LNCAP (cell line): ENCODE data around the gene RFTN1.

Source experiments
- TF ChIP-seq, protein P1 (sequence below): fragments of 450-650 bp; IDR thresholded peaks from 2 replicates; pipeline ENCODE4 v1.5.1; 2017; ENCODE audit warnings: mild to moderate bottlenecking

RFTN1 gene

DNA sequence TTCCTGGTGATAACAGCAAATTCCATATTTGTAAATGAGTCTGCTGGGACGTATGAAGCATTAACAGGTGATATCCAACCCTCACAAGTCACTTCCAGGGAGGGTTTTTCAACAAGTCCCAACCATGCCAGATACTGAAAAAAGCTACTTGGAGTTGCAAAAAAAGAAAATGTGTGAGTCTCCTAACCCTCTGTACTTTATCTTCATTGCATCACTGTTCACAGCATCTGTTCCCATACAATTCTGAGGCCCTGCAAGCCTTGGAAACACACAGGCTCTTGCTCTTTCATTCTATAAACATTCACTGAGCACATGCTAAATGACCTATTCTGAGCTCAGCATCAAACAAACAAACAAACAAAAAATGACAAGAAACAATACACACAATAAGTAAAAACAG, 120.8 kb downstream of the RFTN1 start:
- TF ChIP-seq, protein P1, sequence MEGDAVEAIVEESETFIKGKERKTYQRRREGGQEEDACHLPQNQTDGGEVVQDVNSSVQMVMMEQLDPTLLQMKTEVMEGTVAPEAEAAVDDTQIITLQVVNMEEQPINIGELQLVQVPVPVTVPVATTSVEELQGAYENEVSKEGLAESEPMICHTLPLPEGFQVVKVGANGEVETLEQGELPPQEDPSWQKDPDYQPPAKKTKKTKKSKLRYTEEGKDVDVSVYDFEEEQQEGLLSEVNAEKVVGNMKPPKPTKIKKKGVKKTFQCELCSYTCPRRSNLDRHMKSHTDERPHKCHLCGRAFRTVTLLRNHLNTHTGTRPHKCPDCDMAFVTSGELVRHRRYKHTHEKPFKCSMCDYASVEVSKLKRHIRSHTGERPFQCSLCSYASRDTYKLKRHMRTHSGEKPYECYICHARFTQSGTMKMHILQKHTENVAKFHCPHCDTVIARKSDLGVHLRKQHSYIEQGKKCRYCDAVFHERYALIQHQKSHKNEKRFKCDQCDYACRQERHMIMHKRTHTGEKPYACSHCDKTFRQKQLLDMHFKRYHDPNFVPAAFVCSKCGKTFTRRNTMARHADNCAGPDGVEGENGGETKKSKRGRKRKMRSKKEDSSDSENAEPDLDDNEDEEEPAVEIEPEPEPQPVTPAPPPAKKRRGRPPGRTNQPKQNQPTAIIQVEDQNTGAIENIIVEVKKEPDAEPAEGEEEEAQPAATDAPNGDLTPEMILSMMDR, result no peak

- TF ChIP-seq, protein P1, result no peak
Observed at GRCh38 chr3:16392065-16392464, 121.4 kb downstream of the RFTN1 start.

DNA sequence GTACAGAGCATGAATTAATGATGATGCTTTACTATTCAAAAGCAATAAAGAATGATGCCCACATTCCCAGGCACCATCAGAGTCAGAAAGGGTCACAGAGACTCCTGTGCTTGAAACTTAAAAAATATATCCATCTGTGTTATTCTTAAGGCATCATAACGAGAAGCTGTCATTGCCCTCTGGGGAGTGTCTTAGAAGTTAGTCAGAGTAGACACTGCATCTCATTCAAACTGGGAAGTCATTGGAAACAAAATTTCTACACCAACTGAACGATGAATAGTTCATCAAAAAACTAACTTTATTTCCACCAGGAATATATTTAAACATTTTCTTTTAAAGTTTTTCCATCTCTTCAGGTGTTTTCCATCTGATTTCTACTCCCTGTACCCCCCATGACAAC, 122.9 kb downstream of the RFTN1 start:
- TF ChIP-seq, protein P1, result no peak

- TF ChIP-seq, protein P1, result no peak
Observed at GRCh38 chr3:16388850-16389441, 124.6 kb downstream of the RFTN1 start.

GRCh38 chr3:16386561-16386960, 126.9 kb downstream of the RFTN1 start:
- TF ChIP-seq, protein P1, result no peak

- TF ChIP-seq, protein P1, result no peak
Observed at GRCh38 chr3:16385151-16385550, 128.3 kb downstream of the RFTN1 start.

DNA sequence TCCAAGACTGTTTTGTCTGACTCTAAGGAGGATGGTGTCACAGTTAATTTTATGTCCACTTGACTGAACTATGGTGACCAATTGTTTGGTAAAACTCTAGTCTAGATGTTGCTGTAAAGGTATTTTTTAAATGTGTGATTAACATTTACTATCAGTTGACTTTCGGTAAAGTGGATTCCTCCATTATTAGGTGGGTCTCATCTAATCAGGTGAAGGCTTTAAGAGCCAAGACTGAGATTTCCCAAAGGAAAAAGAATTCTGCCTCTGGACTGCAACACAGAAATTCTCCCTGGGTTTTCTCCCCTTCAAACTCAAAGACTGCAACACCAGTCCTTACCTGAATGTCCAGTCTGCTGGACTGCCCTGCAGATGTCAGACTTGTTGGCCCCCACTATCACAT, 129.6 kb downstream of the RFTN1 start:
- TF ChIP-seq, protein P1, result no peak

DNA sequence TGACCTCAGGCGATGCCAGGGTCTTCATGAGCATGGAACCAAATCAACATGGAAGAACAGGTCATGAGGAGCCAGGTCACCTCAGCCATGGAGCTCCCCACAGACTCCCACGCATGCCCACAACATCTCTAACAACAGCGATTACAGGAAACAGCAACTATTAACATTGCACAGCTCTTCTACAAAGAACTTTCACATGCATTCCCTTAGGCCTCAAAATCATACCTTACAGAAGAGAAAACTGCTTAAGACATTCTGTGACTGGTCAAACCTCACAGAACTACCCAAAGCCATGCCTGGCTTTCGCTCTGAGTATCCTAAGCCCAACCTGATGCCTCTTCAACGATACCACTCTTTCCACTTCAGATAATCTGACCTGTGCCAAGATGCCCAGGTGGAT, 130.7 kb downstream of the RFTN1 start:
- TF ChIP-seq, protein P1, result no peak
